C1 segment of cervical spinal cord (tissue), 14 donors: ENCODE data around the gene AFF1.
"Not testable (repeated sequence)": the region's sequence is repeated elsewhere in the genome, so short reads cannot be mapped to it uniquely, and the experiment has no call there.

Experiments used
- DNase-seq, 14 donors: peaks; one replicate each; lab custom pipeline; 2025; lab: John Stamatoyannopoulos, UW

AFF1 gene

GRCh38 chr4:86975927-86976326, 41.1 kb downstream of the AFF1 start:
- no peak for DNase-seq

- no peak for DNase-seq
These were observed 42.1 kb downstream of the AFF1 start for GRCh38 chr4:86976801-86977485.

GRCh38 chr4:86977621-86978184, 42.9 kb downstream of the AFF1 start:
- no peak for DNase-seq

- DNase-seq = no peak
These were observed 43.9 kb downstream of the AFF1 start for GRCh38 chr4:86978709-86979108.

GRCh38 chr4:86980230-86980629, 45.4 kb downstream of the AFF1 start:
- no peak for DNase-seq

- no peak for DNase-seq
These were observed 47.0 kb downstream of the AFF1 start for GRCh38 chr4:86981789-86982188.

- not testable (repeated sequence) for DNase-seq
These were observed 51.0 kb downstream of the AFF1 start for GRCh38 chr4:86985852-86986251.

- DNase-seq = not testable (repeated sequence)
These were observed 54.8 kb downstream of the AFF1 start for GRCh38 chr4:86989658-86990057.

- DNase-seq = no peak
These were observed 55.7 kb downstream of the AFF1 start for GRCh38 chr4:86990510-86990909.

- no peak for DNase-seq
These were observed 57.2 kb downstream of the AFF1 start for GRCh38 chr4:86991994-86992393.

- no peak for DNase-seq
These were observed 59.3 kb downstream of the AFF1 start for GRCh38 chr4:86993909-86994681.

GRCh38 chr4:86994686-86995085, 59.9 kb downstream of the AFF1 start:
- DNase-seq = no peak

- not testable (repeated sequence) for DNase-seq
These were observed 61.7 kb downstream of the AFF1 start for GRCh38 chr4:86996510-86996909.

GRCh38 chr4:86999136-86999643, 64.4 kb downstream of the AFF1 start:
- no peak for DNase-seq

GRCh38 chr4:87002682-87003043, 67.9 kb downstream of the AFF1 start:
- DNase-seq = no peak

GRCh38 chr4:87003266-87003665, 68.5 kb downstream of the AFF1 start:
- DNase-seq = no peak

- no peak for DNase-seq
These were observed 70.5 kb downstream of the AFF1 start for GRCh38 chr4:87005369-87005689.

GRCh38 chr4:87005690-87006425, 71.0 kb downstream of the AFF1 start:
- DNase-seq = peak in 5 of 14 donors; percentile 6 to 68 (median 39)

- no peak for DNase-seq
These were observed 71.5 kb downstream of the AFF1 start for GRCh38 chr4:87006426-87006675.

GRCh38 chr4:87006676-87007527, 72.1 kb downstream of the AFF1 start:
- DNase-seq = peak; percentile 83 to 99 (median 96)
